ENCODE data around the gene TENT4B. TPM values are rescaled to one million over a fixed set of nuclear protein-coding genes. Genes with fewer than 3 reads are reported as not detected.

Gene TENT4B
- total RNA-seq, 2 donors from 2014 or later, result 15.0 to 15.9 TPM

DNA sequence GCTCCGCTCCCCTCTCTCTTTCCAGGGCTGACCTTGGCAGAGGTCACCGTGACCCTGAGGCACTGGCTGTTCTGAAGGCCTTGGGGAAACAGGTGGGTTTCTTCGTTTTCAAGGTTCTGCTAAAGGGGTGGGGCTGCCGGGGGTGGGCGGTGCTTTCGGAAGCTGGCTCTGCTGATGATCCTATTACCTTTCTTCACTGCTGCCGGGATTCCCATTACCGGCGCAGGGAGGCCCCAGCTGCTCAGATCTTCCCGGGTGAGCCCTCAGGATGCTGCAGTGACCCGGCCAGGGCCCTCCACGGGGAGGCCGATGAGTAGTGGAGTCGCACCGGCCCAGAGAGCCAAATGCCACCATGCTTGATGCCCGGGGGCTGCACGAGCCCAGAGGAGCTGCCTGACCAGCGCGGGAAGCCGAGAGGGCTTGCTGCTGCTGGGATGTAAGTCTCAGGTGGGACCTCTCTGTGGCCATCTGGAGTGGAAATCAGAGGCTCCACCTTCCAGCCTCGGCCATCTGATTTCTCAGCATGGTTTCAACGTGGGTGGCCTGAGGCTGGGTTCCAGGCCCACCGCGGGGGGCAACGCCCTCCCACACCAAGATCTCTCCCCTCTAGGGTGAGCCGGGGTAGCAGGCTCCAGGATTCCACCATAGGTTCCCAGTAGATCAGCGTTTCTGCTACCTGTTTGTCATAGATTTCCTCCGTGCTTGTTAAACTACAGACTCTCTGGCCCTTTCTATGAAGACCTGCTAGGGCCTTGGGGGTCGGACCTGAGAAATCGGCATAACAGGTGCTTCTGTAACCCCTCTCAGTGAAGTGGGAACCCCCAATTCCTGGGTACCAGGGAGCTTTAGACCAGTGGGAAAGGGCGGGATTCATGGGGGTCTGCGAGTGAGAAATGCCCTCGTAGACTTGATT is 91.7 kb downstream of the TENT4B start:
- H3K27ac ChIP-seq, result no peak overlapping the region
- ATAC-seq (ENCODE audit: insufficient number of reproducible peaks, low FRiP score, low read depth), result no peak
- TF ChIP-seq, protein P1, sequence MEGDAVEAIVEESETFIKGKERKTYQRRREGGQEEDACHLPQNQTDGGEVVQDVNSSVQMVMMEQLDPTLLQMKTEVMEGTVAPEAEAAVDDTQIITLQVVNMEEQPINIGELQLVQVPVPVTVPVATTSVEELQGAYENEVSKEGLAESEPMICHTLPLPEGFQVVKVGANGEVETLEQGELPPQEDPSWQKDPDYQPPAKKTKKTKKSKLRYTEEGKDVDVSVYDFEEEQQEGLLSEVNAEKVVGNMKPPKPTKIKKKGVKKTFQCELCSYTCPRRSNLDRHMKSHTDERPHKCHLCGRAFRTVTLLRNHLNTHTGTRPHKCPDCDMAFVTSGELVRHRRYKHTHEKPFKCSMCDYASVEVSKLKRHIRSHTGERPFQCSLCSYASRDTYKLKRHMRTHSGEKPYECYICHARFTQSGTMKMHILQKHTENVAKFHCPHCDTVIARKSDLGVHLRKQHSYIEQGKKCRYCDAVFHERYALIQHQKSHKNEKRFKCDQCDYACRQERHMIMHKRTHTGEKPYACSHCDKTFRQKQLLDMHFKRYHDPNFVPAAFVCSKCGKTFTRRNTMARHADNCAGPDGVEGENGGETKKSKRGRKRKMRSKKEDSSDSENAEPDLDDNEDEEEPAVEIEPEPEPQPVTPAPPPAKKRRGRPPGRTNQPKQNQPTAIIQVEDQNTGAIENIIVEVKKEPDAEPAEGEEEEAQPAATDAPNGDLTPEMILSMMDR (IDR thresholded peaks at IDR 0.05), result no peak
- DNase-seq (ENCODE audit: low spot score), result no peak
- peaks cover 0 to 37% of the 10 kb centered on the region in 2 donors for H3K4me1 ChIP-seq (ENCODE audit: control insufficient read depth in 1 of 2, low read depth in 2 of 2)
- H3K4me3 ChIP-seq, result peak overlapping the region; percentile 76
- H3K9me3 ChIP-seq, result no peaks in the 10 kb centered on the region
- H3K36me3 ChIP-seq, result no peaks in the 10 kb centered on the region
- H3K27me3 ChIP-seq (replicated peaks; ENCODE audit: insufficient read depth), result no peaks in the 10 kb centered on the region

DNA sequence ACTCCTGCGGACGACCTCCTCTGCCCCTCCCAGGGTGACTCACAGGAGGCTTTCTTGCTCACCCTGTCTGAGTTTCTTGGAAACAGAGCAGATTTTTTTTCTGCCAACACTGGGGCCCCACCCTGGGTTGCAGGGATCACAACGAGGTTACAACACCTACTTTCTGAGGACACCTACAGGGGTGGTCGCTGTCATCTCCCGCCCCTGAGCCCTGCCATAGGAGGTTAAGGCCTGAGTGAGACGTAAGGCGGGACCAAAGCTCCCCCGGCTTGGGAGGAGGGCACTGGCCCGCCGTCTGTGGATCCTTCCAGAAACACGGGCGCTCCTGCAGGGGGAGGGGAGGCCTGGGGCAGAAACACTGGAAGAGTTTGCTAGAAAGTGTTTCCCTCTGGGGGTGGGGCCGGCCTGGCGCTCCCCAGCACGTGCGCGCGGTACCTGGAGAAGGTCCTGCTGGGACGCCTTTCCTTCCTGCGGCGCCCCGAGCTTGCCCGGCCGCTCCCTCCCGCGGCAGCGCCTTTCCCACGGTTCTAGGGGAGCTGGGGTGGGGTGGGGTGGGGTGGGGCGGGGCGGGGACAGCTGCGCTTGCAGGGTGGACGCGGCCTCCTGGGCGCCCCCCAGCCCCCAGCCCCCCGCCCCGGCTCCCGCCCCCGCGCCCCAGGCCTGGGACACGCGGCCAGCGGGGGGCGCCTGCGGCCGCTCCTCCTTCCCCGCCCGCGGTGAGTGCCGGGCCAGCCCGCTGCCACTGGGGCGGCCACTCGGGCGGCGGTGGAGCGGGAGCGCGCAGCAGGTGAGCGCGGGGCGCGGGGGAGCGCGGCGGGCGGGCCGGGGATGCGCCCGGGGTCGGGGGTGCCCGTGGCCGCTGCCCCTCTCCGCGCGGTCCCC is 92.6 kb downstream of the TENT4B start:
- Histone ChIP-seq H3K36me3 (no peaks in the 10 kb centered on the region), H3K27me3 (replicated peaks; ENCODE audit: insufficient read depth) (no peaks in the 10 kb centered on the region), H3K9me3 (no peaks in the 10 kb centered on the region), H3K27ac (no peak overlapping the region), H3K4me3 (peak overlapping the region; percentile 76), H3K4me1 (ENCODE audit: control insufficient read depth in 1 of 2, low read depth in 2 of 2) (peaks cover under 1 to 36% of the 10 kb centered on the region in 2 donors)
- no peak for DNase-seq (ENCODE audit: low spot score)
- ATAC-seq (ENCODE audit: insufficient number of reproducible peaks, low FRiP score, low read depth), result peak; percentile 3
- TF ChIP-seq, protein P1 (IDR thresholded peaks at IDR 0.05), result no peak

DNA sequence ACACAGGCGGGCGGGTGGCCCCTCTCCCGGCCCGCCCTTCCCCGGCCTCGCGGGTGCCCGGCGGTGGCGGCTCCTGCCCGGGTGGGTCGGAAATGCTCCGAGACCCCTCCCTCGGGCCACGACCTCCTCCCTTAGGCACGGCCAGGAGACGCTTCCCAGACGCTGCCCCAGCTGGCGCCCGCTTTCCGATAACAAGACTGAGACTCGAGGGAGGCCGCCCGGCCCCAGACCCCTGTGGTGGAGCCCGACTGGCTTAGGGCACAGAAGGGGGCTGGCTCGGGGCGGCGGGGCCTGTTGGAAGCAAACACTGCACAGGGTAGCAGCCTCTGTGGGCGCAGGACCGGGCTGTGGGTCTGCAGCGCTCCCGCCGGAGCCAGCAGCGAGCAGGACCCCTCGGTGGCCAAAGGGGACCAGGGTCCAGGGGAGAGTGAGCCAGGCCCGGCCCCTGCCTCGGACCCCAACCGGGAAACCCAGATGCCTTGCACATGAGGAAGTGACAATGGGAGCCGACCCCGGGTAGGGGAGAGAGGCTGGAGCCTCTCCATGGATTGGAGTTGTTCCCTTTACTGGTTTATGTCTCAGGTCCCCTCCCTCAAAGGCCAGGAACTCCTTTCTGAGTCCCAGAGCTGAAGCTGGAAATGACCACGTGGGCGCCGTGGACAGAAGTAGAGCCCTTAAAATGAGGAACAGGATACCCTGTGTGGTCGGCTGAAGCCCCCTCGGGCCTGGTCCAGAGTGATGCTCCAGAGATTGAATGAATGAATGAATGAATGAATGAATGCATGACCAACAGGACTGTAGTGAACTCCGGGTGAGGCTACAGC is 93.4 kb downstream of the TENT4B start:
- peak overlapping the region; percentile 76 for H3K4me3 ChIP-seq
- DNase-seq (ENCODE audit: low spot score) (no peak), ATAC-seq (ENCODE audit: insufficient number of reproducible peaks, low FRiP score, low read depth) (no peak)
- H3K27me3 ChIP-seq (replicated peaks; ENCODE audit: insufficient read depth), result no peaks in the 10 kb centered on the region
- TF ChIP-seq, protein P1 (IDR thresholded peaks at IDR 0.05), result no peak
- peaks cover 4 to 38% of the 10 kb centered on the region in 2 donors for H3K4me1 ChIP-seq (ENCODE audit: control insufficient read depth in 1 of 2, low read depth in 2 of 2)
- no peaks in the 10 kb centered on the region for H3K36me3 ChIP-seq
- H3K27ac ChIP-seq, result no peak overlapping the region
- no peaks in the 10 kb centered on the region for H3K9me3 ChIP-seq

GRCh38 chr16:50247123-50247905 is 94.2 kb downstream of the TENT4B start:
- H3K4me1 ChIP-seq (ENCODE audit: control insufficient read depth in 1 of 2, low read depth in 2 of 2), result peaks cover 12 to 46% of the 10 kb centered on the region in 2 donors
- no peaks in the 10 kb centered on the region for H3K9me3 ChIP-seq
- no peaks in the 10 kb centered on the region for H3K27me3 ChIP-seq (replicated peaks; ENCODE audit: insufficient read depth)
- H3K36me3 ChIP-seq, result no peaks in the 10 kb centered on the region
- H3K27ac ChIP-seq, result no peak overlapping the region
- no peak for DNase-seq (ENCODE audit: low spot score)
- TF ChIP-seq, protein P1 (IDR thresholded peaks at IDR 0.05), result no peak
- H3K4me3 ChIP-seq, result no peak overlapping the region
- no peak for ATAC-seq (ENCODE audit: insufficient number of reproducible peaks, low FRiP score, low read depth)
